T-cell (primary cell): ENCODE data around the gene LRCH2. TPM values are rescaled to one million over a fixed set of nuclear protein-coding genes. Genes with fewer than 3 reads are reported as not detected.

ENCODE experiments used
- total RNA-seq, 35 experiments: library from RNA in 6 of 35; stranded (reverse) in 6 of 35; fragments of 120-200 nt in 1 of 35; gene quantifications; one replicate each; pipeline versions ENCODE4 v1.2.1 to v1.2.4 and lab custom pipeline; 2013 to 2026

LRCH2 gene
- total RNA-seq, 5 donors from 2014 or later (not counting 1 experiment from before 2014, with no cell fraction given): not detected

Other genes with a start within 250 kb of the LRCH2 start
- not detected for gene IL13RA2, start 216.5 kb downstream of the LRCH2 start, total RNA-seq
- gene RBMXL3, start 44.7 kb downstream of the LRCH2 start, total RNA-seq: not detected
- not detected for gene LUZP4, start 55.6 kb upstream of the LRCH2 start, total RNA-seq